Chondrocyte (in vitro differentiated cells): ENCODE data around the gene RPTOR. TPM values are rescaled to one million over a fixed set of nuclear protein-coding genes. Genes with fewer than 3 reads are reported as not detected.

ENCODE experiments used
- DNase-seq: peaks from one replicate; pipeline ENCODE4 v3.0.0; 2021; ENCODE audit warnings: mixed read lengths, low spot score
- H3K27ac Mint-ChIP-seq: one replicate; pipeline ENCODE4 v1.8.0; 2021; ENCODE audit warnings: mild to moderate bottlenecking, moderate library complexity, mixed read lengths; ENCODE audit not compliant: unreplicated experiment
- H3K27me3 Mint-ChIP-seq: 2 replicates; pipeline ENCODE4 v1.8.0; 2021; ENCODE audit warnings: low read depth, mixed read lengths
- H3K36me3 Mint-ChIP-seq: 2 replicates; pipeline ENCODE4 v1.8.0; 2021; ENCODE audit warnings: low read depth, mixed read lengths
- H3K4me1 Mint-ChIP-seq: 2 replicates; pipeline ENCODE4 v1.8.0; 2021; ENCODE audit warnings: low read depth, mild to moderate bottlenecking, mixed read lengths
- H3K4me3 Mint-ChIP-seq: one replicate; pipeline ENCODE4 v1.8.0; 2021; ENCODE audit warnings: mild to moderate bottlenecking, moderate library complexity, mixed read lengths; ENCODE audit not compliant: unreplicated experiment
- H3K9me3 Mint-ChIP-seq: 2 replicates; pipeline ENCODE4 v1.8.0; 2021; ENCODE audit warnings: low read depth, mixed read lengths
- CTCF ChIP-seq: fragments of 200-600 bp; sonication (generic); IDR thresholded peaks from 2 replicates; pipeline ENCODE4 v1.5.0; 2021; ENCODE audit warnings: antibody characterized with exemption, mild to moderate bottlenecking, moderate library complexity
- total RNA-seq: library from RNA; stranded (reverse); gene quantifications from 3 replicates; pipeline ENCODE4 v1.2.1, GENCODE V29; 2021

RPTOR gene
- total RNA-seq, 1 donor from 2014 or later = 30.9 TPM

- no peak overlapping the region for H3K4me3 Mint-ChIP-seq
- TF ChIP-seq CTCF = no peak
- peaks cover 48% of the 10 kb centered on the region for H3K4me1 Mint-ChIP-seq
- peak; percentile 60 for DNase-seq
- H3K36me3 Mint-ChIP-seq = peaks cover 5% of the 10 kb centered on the region
- H3K27me3 Mint-ChIP-seq = no peaks in the 10 kb centered on the region
- peaks cover 3% of the 10 kb centered on the region for H3K9me3 Mint-ChIP-seq
- H3K27ac Mint-ChIP-seq = peak overlapping the region; percentile 37
These were observed 387.0 kb downstream of the RPTOR start for GRCh38 chr17:80931421-80932265.

GRCh38 chr17:80935526-80935925 is 390.9 kb downstream of the RPTOR start:
- TF ChIP-seq CTCF = no peak
- H3K9me3 Mint-ChIP-seq = peaks cover 3% of the 10 kb centered on the region
- H3K36me3 Mint-ChIP-seq = peaks cover 2% of the 10 kb centered on the region
- H3K4me1 Mint-ChIP-seq = peaks cover 41% of the 10 kb centered on the region
- H3K27ac Mint-ChIP-seq = no peak overlapping the region
- no peak for DNase-seq
- no peak overlapping the region for H3K4me3 Mint-ChIP-seq
- no peaks in the 10 kb centered on the region for H3K27me3 Mint-ChIP-seq

- H3K9me3 Mint-ChIP-seq = peaks cover 3% of the 10 kb centered on the region
- no peak for DNase-seq
- TF ChIP-seq CTCF = no peak
- H3K27ac Mint-ChIP-seq = no peak overlapping the region
- H3K4me3 Mint-ChIP-seq = no peak overlapping the region
- no peaks in the 10 kb centered on the region for H3K27me3 Mint-ChIP-seq
- peaks cover 34% of the 10 kb centered on the region for H3K4me1 Mint-ChIP-seq
- H3K36me3 Mint-ChIP-seq = peaks cover 2% of the 10 kb centered on the region
These were observed 391.6 kb downstream of the RPTOR start for GRCh38 chr17:80936218-80936617.

- H3K27me3 Mint-ChIP-seq = no peaks in the 10 kb centered on the region
- no peak for TF ChIP-seq CTCF
- H3K27ac Mint-ChIP-seq = no peak overlapping the region
- peaks cover 3% of the 10 kb centered on the region for H3K9me3 Mint-ChIP-seq
- H3K4me3 Mint-ChIP-seq = no peak overlapping the region
- DNase-seq = peak; percentile 18
- peaks cover 29% of the 10 kb centered on the region for H3K4me1 Mint-ChIP-seq
- H3K36me3 Mint-ChIP-seq = peaks cover 2% of the 10 kb centered on the region
These were observed 392.1 kb downstream of the RPTOR start for GRCh38 chr17:80936723-80937122.

- H3K4me1 Mint-ChIP-seq = peaks cover 28% of the 10 kb centered on the region
- TF ChIP-seq CTCF = no peak
- no peaks in the 10 kb centered on the region for H3K9me3 Mint-ChIP-seq
- H3K36me3 Mint-ChIP-seq = peaks cover 2% of the 10 kb centered on the region
- no peak overlapping the region for H3K4me3 Mint-ChIP-seq
- H3K27ac Mint-ChIP-seq = peak overlapping the region; percentile 52
- peak; percentile 74 for DNase-seq
- H3K27me3 Mint-ChIP-seq = no peaks in the 10 kb centered on the region
These were observed 393.1 kb downstream of the RPTOR start for GRCh38 chr17:80937462-80938381.
